ENCODE measurements around the gene SUPT4H1. TPM values are rescaled to one million over a fixed set of nuclear protein-coding genes. Genes with fewer than 3 reads are reported as not detected.

Gene SUPT4H1
- total and polyA plus RNA-seq, 9 of the 15 experiments (the other 6 are each of a cell fraction or from before 2014, with no cell fraction given): 62.1 to 320 (median 117) TPM

DNA sequence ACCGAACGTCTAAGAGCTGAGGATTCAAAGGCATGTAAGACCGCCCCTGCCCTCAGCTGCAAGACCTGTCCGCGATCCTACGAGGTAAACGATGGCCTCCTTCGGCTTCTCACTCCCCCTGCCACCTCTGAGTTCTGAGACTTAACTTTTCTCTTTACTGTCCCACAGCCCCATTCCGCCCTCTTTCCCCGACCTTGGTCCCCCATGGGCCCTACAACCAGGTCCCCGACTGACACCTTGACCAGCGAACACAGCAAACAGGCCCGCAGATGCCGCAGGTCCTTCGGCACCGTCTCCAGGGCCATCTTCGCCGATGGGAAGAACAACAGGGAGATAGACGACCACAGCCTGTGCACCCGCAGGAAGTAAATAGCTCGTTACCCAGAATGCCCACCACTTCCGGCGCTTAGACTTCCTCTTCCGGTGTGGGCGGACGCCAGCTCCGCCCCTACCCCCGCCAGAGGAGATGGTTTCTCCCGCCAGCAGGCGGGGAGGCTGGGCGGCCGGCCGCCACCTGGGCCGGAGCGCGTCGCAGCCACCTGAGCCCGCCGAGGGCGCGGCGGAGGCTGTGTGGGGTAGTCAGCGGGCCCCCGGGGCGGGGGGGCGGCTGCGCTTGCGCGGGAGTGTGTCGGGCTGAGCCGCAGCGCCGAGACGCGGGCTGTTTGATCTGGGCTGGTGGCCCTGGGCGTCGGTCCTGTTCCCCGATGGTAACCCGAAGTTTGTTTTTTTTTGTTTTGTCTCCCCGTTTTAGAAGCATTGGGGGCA, at the start of gene SUPT4H1 (continued):
- no peak for TF ChIP-seq ZNF41 (CRISPR knock-in tag; conservative IDR thresholded peaks at IDR 0.05)
- TF ChIP-seq, protein P1, sequence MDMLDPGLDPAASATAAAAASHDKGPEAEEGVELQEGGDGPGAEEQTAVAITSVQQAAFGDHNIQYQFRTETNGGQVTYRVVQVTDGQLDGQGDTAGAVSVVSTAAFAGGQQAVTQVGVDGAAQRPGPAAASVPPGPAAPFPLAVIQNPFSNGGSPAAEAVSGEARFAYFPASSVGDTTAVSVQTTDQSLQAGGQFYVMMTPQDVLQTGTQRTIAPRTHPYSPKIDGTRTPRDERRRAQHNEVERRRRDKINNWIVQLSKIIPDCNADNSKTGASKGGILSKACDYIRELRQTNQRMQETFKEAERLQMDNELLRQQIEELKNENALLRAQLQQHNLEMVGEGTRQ (CRISPR knock-in tag; IDR thresholded peaks at IDR 0.05): no peak
- TF ChIP-seq POLR2A (conservative IDR thresholded peaks at IDR 0.05): peak; percentile 89
- TF ChIP-seq, protein P2, sequence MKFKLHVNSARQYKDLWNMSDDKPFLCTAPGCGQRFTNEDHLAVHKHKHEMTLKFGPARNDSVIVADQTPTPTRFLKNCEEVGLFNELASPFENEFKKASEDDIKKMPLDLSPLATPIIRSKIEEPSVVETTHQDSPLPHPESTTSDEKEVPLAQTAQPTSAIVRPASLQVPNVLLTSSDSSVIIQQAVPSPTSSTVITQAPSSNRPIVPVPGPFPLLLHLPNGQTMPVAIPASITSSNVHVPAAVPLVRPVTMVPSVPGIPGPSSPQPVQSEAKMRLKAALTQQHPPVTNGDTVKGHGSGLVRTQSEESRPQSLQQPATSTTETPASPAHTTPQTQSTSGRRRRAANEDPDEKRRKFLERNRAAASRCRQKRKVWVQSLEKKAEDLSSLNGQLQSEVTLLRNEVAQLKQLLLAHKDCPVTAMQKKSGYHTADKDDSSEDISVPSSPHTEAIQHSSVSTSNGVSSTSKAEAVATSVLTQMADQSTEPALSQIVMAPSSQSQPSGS (CRISPR knock-in tag; IDR thresholded peaks at IDR 0.05): no peak
- TF ChIP-seq SREBF1 (IDR thresholded peaks at IDR 0.05; ENCODE audit: borderline replicate concordance, low read depth, low read length): no peak
- no peak for TF ChIP-seq SMARCC2 (IDR thresholded peaks at IDR 0.05; ENCODE audit: low read depth)
- no peak for TF ChIP-seq PYGO2 (tag; IDR thresholded peaks at IDR 0.05)
- TF ChIP-seq TARDBP (IDR thresholded peaks at IDR 0.05): no peak
- TF ChIP-seq, protein P3, sequence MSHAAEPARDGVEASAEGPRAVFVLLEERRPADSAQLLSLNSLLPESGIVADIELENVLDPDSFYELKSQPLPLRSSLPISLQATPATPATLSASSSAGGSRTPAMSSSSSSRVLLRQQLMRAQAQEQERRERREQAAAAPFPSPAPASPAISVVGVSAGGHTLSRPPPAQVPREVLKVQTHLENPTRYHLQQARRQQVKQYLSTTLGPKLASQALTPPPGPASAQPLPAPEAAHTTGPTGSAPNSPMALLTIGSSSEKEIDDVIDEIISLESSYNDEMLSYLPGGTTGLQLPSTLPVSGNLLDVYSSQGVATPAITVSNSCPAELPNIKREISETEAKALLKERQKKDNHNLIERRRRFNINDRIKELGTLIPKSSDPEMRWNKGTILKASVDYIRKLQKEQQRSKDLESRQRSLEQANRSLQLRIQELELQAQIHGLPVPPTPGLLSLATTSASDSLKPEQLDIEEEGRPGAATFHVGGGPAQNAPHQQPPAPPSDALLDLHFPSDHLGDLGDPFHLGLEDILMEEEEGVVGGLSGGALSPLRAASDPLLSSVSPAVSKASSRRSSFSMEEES (CRISPR knock-in tag; IDR thresholded peaks at IDR 0.05): no peak
- TF ChIP-seq, protein P4, sequence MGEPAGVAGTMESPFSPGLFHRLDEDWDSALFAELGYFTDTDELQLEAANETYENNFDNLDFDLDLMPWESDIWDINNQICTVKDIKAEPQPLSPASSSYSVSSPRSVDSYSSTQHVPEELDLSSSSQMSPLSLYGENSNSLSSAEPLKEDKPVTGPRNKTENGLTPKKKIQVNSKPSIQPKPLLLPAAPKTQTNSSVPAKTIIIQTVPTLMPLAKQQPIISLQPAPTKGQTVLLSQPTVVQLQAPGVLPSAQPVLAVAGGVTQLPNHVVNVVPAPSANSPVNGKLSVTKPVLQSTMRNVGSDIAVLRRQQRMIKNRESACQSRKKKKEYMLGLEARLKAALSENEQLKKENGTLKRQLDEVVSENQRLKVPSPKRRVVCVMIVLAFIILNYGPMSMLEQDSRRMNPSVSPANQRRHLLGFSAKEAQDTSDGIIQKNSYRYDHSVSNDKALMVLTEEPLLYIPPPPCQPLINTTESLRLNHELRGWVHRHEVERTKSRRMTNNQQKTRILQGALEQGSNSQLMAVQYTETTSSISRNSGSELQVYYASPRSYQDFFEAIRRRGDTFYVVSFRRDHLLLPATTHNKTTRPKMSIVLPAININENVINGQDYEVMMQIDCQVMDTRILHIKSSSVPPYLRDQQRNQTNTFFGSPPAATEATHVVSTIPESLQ (CRISPR knock-in tag; IDR thresholded peaks at IDR 0.05): no peak
- TF ChIP-seq ZKSCAN3 (CRISPR knock-in tag; IDR thresholded peaks at IDR 0.05): no peak
- no peak for TF ChIP-seq SNRNP70 (optimal IDR thresholded peaks at IDR 0.05; ENCODE audit: low read depth, low read length)
- TF ChIP-seq WHSC1 (IDR thresholded peaks at IDR 0.05; ENCODE audit: low read length): no peak
- no peak for TF ChIP-seq PHB2 (IDR thresholded peaks at IDR 0.05; ENCODE audit: low read depth)
- no peak for TF ChIP-seq PHF21A (IDR thresholded peaks at IDR 0.05; ENCODE audit: borderline replicate concordance, low read depth)
- no peak for TF ChIP-seq ZNF785 (CRISPR knock-in tag; IDR thresholded peaks at IDR 0.05)
- no peak; the same call in 1 of the 2 replicates for TF ChIP-seq MYNN (IDR thresholded peaks at IDR 0.05)
- TF ChIP-seq MYNN (CRISPR knock-in tag; IDR thresholded peaks at IDR 0.05): no peak
- TF ChIP-seq ZKSCAN8 (CRISPR knock-in tag; IDR thresholded peaks at IDR 0.05): no peak
- TF ChIP-seq TRIM28 (IDR thresholded peaks at IDR 0.05): no peak
- peak; percentile 72 for TF ChIP-seq TAF7 (tag; IDR thresholded peaks at IDR 0.05)
- TF ChIP-seq C11orf30 (IDR thresholded peaks at IDR 0.05; ENCODE audit: low read depth): peak; percentile 98
- no peak for TF ChIP-seq ZNF583 (CRISPR knock-in tag; IDR thresholded peaks at IDR 0.05)
- TF ChIP-seq, protein P5, sequence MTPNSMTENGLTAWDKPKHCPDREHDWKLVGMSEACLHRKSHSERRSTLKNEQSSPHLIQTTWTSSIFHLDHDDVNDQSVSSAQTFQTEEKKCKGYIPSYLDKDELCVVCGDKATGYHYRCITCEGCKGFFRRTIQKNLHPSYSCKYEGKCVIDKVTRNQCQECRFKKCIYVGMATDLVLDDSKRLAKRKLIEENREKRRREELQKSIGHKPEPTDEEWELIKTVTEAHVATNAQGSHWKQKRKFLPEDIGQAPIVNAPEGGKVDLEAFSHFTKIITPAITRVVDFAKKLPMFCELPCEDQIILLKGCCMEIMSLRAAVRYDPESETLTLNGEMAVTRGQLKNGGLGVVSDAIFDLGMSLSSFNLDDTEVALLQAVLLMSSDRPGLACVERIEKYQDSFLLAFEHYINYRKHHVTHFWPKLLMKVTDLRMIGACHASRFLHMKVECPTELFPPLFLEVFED (CRISPR knock-in tag; conservative IDR thresholded peaks at IDR 0.05): no peak
- no peak for TF ChIP-seq ARID1B (IDR thresholded peaks at IDR 0.05)
- TF ChIP-seq SOX6 (IDR thresholded peaks at IDR 0.05): peak; percentile 67
